Activated CD8-positive, alpha-beta memory T cell treated with anti-CD3 and anti-CD28 coated beads for 36 hours (primary cell): ENCODE results near the gene ACYP1. TPM values are rescaled to one million over a fixed set of nuclear protein-coding genes. Genes with fewer than 3 reads are reported as not detected.
"Not testable (repeated sequence)": the region's sequence is repeated elsewhere in the genome, so short reads cannot be mapped to it uniquely, and the experiment has no call there.

ENCODE experiments used
- CTCF ChIA-PET: fragments of 350-600 bp; sonication (Branson Sonifier 250); formaldehyde crosslinking; loops from one replicate; lab custom pipeline; 2021; ENCODE audit warnings: antibody characterized with exemption; lab: Charles Lee
- POLR2A ChIA-PET: fragments of 350-600 bp; sonication (Branson Sonifier 250); formaldehyde crosslinking; loops from one replicate; lab custom pipeline; 2021; ENCODE audit warnings: antibody characterized with exemption; lab: Charles Lee
- total RNA-seq, 2 experiments: library from RNA; stranded (reverse); gene quantifications; one replicate each; pipeline ENCODE4 v1.2.3, GENCODE V29; 2021

Gene ACYP1
- total RNA-seq, 2 experiments from 2014 or later, result 41.6 to 42.0 TPM

DNA sequence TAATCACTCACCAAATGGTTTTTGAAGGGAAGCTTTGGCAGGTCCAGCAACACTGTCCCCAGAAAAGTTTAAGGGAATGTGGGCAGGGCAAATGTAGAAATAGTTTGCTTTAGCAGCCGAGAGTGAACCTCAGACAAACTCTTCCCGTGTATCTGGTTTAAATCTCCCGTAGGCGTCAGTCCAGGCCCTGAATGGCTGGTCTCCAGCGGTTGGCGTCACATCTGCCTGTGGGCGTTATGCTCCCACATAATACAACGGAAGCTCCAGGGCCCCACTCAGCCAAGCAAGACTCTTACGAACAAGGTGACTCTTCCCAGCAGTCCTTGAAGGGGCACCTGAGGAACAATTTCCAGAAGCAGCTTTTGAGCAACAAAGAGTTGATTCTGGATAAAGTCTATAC lies 6.6 kb upstream of the ACYP1 start:
- ChIA-PET POLR2A (interaction anchor here (1.4 kb wide), 1 partner anchor 19 kb away, joined by 5 read pairs; the partner anchor contains the start of gene MLH3), CTCF (interaction anchor here (1.1 kb wide), 1 partner anchor 165 kb away, joined by 3 read pairs; no protein-coding TSS in a partner anchor)

DNA sequence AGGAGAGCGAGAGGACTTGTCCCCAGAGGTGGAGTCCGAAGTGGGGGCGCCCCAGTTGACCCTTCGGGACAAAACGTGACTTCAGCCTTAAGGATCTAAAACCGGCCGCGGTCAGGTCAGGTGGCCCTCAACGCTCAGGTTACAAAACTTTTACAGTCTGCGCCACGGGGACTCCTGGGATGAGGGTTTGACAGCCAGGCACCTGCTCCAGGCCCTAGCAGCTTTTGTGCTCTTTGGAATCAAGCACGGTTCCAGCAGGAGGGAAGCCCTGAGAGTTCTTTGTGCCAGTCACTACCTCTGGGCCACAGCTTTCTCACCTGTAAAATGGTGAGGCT lies 6.0 kb upstream of the ACYP1 start:
- POLR2A ChIA-PET, result interaction anchor here (0.7 to 1.4 kb wide), 5 partner anchors 19 to 189 kb away, joined by 3 to 5 read pairs (median 3); partner anchors contain the start of genes EIF2B2 and MLH3

DNA sequence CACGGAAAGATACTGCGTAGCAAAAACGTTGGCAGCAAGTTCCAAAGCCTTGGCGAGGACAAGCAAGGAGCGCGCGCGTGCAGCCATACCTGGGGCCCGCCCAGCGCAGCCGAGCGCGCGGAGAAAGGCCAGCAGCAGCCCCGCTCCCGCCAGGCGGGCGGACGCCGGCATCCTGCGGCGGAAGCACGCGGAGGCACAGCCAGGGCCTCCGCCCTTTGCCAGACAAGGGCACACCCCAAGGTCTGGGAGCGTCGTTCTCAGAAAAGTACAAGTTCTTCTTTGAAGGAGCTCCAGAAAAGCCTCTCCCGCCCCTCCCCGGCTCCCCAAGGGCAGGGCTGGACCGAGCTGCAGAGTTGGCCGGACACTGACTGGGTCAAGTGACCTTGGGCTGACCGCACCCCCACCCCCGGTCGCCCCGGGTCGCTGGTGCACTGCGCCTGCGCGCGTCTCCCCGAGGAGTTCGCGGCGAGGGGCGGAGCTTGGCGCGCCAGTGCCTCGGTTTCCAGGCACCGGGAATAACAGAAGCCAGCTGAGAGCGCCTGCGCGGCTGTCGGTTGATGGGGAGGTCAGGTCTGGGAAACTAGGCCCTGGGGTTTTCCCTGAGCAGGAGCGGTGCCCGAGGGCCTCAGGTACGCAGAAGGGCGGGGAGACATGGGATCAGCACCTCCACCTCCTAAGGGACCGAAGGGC lies 5.4 kb upstream of the ACYP1 start, which contains the start of gene ZC2HC1C:
TSS of gene ZC2HC1C (plus strand) at position 521 of the 690 bp plus-strand sequence. CDS start 933 bp downstream, outside the sequence.
- POLR2A ChIA-PET, result interaction anchor here (0.7 to 1.4 kb wide), 5 partner anchors 18 to 188 kb away, joined by 3 to 5 read pairs (median 3); partner anchors contain the start of genes EIF2B2 and MLH3

More for the DNA sequence above, 6.0 kb upstream of the ACYP1 start:
- CTCF ChIA-PET, result interaction anchor here (1.1 to 1.5 kb wide), 2 partner anchors 19 to 165 kb away, joined by 3 to 4 read pairs; partner anchors contain the start of gene MLH3

DNA sequence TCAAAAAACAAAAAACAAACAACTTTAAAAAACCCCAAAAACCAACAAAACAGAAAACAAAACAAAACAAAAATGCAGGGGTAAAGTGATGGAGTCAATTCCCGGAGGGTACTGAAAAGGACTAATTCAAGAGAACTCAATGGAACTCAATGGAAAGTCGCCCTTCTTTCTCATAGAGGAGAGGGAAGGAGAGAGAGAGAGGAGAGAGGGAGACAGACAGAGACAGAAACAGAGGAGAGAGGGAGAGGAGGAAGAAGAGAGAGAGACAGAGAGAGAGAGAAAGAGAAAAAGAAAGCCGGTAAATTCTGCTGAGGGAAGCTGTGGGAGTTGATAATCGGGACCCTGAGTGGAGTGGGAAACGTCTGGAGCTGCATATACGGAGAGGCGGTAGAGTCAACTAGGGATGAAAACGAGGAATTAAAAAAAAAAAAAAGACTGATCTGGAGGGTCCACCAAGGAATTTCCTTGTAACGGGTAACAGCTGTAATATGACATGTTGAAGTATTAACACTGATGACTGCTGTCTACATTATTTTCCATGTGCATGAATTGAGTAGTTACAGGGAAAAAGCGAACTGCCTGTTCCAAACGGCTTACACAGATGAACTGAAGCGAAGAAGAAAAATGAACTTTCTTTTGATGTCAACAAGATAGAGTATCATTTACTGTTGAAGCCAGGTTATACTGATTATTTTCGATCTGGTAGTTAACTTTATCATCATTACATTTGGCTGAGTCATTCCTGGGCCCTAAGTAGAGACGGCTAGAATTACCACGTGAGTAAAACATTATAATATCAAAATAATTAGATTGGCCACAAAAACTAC lies 4.7 kb upstream of the ACYP1 start:
- ChIA-PET POLR2A (interaction anchor here (1.2 to 1.4 kb wide), 2 partner anchors 17 to 58 kb away, joined by 3 to 5 read pairs; partner anchors contain the start of gene MLH3), CTCF (interaction anchor here (0.9 to 1.5 kb wide), 3 partner anchors 16 to 20 kb away, joined by 3 to 4 read pairs (median 4); partner anchors contain the start of gene MLH3)

More for the DNA sequence above, 5.4 kb upstream of the ACYP1 start, which contains the start of gene ZC2HC1C:
- CTCF ChIA-PET, result interaction anchor here (0.9 to 1.5 kb wide), 3 partner anchors 19 to 164 kb away, joined by 3 to 4 read pairs (median 4); partner anchors contain the start of gene MLH3

DNA sequence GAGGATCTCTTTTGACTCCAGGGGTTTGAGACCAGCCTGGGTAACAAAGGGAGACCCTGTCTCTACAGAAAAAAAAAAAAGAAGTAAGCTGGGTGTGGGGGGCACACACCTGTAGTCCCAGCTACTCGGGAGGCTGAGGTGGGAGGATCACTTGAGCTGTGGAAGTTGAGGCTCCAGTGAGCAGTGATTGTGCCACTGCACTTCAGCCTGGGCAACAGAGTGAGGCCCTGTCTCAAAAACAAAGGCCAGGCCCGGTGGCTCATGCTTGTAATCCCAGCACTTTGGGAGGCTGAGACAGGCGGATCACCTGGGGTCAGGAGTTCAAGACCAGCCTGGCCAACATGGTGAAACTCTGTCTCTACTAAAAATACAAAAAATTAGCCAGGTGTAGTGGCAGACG lies 3.9 kb upstream of the ACYP1 start:
- POLR2A ChIA-PET, result not testable (repeated sequence)
- CTCF ChIA-PET, result interaction anchor here (1.5 kb wide), 1 partner anchor 15 kb away, joined by 3 read pairs; no protein-coding TSS in a partner anchor

DNA sequence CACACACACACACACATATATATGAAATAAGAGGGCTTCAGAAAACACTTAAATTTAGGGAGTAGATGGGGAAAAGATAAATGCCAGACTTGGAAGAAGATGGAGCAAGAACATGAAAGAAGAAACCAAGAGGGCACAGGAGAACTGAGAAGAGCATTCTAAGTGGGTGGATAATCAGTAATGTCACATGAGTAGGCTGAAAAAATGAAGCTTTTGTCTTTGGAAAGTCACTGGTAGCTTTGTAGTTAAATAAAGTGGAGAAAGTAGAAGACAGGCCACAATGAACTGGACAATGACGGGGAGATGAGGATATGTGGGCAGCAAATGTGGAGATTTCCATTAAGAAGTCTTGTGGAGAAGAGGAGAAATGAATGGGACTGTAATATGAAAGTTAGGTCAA lies 3.4 kb upstream of the ACYP1 start:
- POLR2A ChIA-PET, result no interaction called here

DNA sequence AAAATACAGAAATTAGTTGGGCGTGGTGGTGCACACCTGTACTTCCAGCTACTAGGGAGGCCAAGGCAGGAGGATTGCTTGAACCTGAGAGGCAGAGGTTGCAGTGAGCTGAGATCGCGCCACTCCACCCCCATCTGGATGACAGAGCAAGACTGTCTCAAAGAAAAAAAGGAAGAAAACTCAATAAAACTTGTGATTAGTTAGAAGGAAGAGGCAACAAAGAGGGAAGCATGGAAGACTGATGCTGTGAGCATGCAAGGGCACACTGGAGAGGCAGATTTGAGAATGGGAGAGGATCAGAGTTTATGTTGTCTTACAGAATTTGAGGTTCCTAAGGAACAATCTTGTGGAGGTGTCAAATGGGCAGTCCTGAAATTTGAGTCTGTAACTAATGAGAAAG lies 2.9 kb upstream of the ACYP1 start:
- ChIA-PET CTCF (no interaction called here), POLR2A (no interaction called here)

More for the DNA sequence above, 3.4 kb upstream of the ACYP1 start:
- CTCF ChIA-PET, result interaction anchor here (1.5 kb wide), 1 partner anchor 15 kb away, joined by 3 read pairs; no protein-coding TSS in a partner anchor

DNA sequence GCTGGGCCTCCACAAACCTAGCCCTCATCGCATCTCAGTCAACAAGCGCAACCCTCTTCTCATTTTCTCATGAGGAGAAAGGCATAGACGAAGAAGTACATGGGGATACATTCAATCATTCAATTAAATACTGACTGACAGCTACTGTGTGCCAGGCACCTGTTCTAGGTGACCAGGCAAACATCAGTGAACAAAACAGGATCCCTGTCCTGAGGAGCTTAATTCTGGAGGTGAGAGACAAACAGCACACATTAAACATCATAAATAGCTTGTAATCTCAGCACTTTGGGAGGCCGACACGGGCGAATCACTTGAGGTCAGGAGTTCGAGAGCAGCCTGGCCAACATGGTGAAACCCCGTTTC lies 362 bp upstream of the ACYP1 start:
- POLR2A ChIA-PET, result interaction anchor here (0.9 kb wide), 1 partner anchor 63 kb away, joined by 3 read pairs; the partner anchor contains the start of gene NEK9
- CTCF ChIA-PET, result interaction anchor here (0.8 to 2.2 kb wide), 5 partner anchors 11 to 203 kb away, joined by 3 to 7 read pairs (median 4); partner anchors contain the start of gene MLH3

DNA sequence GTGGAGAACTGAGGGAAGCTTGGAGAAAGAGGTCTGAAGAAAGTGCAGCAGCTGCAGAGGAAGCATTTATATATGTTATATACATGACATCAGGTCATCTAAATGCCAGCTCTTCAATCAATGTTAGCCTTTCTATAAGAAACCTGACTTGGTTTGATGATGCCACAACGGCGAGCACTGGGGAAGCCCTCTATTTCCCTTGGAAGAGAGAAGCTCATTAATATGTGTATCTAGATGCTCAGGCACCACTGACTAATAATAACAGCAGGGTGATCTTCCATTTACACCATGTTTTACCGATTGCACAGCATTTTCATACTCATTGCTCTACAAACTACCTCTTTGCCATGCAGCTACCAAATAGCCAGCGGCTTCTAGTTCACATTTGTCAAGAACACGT lies 811 bp downstream of the ACYP1 start:
- ChIA-PET CTCF (interaction anchor here (1.3 to 2.2 kb wide), 2 partner anchors 11 to 18 kb away, joined by 4 to 7 read pairs; partner anchors contain the start of gene MLH3), POLR2A (interaction anchor here (0.6 to 1.2 kb wide), 3 partner anchors 51 to 64 kb away, joined by 3 to 5 read pairs (median 4); partner anchors contain the start of genes EIF2B2 and NEK9)

DNA sequence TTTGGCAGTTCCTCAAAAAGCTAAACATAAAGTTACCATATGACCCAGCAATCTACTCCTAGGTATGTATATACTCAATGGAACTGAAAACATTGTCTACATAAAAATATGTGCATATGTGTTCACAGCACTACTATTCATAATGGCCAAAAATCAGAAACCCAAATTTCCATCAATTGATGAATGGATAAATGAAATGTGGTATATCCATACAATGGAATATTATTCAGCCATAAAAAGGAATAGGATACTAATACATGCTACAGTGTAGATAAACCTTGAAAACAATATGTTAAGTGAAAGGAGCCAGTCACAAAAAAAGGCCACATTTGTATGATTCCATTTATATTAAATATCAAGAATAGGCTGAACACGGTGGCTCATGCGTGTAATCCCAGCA lies 3.4 kb downstream of the ACYP1 start:
- CTCF ChIA-PET, result interaction anchor here (0.6 kb wide), 1 partner anchor 48 kb away, joined by 3 read pairs; no protein-coding TSS in a partner anchor

DNA sequence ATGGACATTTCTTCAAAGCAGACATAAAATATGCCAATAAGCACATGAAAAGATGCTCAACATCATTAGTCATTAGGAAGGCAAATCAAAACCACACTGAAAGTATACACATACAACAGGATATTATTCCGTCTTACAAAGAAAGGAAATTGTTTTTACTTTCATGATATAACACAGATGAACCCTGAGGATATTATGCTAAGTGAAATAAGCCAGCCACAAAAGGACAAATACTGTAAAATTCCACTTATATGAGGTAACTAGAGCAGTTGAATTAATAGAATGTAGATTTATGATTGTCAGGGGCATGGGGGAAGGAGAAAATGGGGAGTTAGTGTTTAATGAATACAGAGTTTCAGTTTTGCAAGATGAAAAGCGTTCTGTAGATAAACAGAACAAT lies 4.2 kb downstream of the ACYP1 start:
- CTCF ChIA-PET, result interaction anchor here (0.6 to 0.7 kb wide), 2 partner anchors 19 to 47 kb away, joined by 3 to 5 read pairs; no protein-coding TSS in a partner anchor

More for the DNA sequence above, 3.4 kb downstream of the ACYP1 start:
- POLR2A ChIA-PET, result no interaction called here

DNA sequence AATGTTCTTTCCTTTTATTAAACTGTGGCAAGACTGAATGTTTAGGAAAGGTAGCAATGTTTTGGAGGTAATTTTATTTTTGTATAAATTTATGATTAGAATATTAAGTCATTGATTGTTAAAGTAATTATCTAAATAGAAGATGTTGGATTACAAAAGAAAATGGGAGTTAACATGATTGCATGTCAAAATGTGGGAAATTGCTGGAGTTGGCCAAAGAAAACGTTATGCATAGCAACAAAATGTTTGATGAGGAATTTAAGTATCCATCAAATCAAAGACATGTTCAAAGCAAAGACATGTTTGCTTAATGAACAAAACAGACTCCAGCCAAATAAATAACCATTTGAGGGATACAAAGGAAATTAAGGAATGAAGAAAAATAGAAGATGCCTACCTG lies 9.4 kb downstream of the ACYP1 start:
- ChIA-PET POLR2A (no interaction called here), CTCF (no interaction called here)

More for the DNA sequence above, 4.2 kb downstream of the ACYP1 start:
- POLR2A ChIA-PET, result no interaction called here

DNA sequence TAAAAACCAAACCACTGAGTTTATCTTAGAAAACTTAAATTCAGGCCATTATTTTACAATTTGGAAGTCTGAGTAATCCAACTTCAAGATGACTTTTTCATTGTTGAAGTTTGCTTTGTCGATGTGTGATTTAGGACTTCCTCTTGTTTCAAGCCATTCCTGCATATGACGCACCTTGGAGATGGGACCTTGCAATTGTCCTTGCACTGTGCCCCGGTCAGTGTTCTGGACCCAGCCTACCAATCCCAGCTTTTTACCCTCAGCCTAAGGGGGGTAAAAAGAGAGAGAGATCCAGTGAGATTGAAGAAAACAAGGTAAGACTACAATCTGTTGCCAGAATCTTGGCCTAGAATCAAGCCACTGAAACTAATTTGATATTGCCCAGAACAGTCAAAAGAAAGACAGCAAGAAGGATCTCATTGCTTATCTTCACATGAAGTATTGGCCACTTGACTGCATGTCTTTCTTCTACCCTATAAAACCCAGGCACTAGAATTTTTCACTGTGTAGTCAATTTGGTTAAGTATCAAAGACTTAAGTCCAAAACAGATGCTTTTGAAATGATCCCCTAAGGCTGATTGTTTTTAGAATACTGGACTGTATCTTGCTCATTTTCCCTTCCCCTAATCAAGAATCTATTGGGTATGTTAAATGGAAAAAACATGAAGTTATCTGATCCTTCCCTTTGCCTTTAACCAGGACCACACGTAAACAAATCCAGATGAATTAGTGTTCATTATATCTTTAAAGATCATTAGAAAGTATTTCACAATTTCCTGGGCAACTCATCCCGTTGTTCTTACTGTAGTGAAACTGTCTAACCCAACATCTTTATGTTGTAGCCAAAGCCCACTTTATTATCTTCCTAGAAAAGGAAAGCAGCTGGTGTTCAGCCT lies 10.2 kb downstream of the ACYP1 start:
- CTCF ChIA-PET, result no interaction called here

DNA sequence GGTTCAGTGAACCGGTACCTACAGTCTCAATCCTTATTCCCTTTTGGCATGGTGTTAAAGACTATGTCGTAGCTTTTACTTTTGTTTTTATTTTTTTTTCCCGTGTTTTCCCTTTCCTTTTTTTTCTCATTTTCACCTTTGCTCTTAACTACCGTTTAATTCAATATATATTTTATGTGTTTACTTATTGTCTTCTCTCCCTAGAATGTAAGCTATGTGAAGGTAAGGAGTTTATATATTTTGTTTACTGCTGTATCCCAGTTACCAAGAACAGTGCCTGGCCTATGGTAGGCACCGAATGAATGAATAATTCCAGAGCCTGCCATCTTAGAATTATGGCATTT lies 12.3 kb downstream of the ACYP1 start:
- POLR2A ChIA-PET, result interaction anchor here (1.0 to 1.3 kb wide), 2 partner anchors 18 to 129 kb away, joined by 3 to 5 read pairs; partner anchors contain the start of genes RPS6KL1 and ZC2HC1C

More for the DNA sequence above, 10.2 kb downstream of the ACYP1 start:
- POLR2A ChIA-PET, result no interaction called here

DNA sequence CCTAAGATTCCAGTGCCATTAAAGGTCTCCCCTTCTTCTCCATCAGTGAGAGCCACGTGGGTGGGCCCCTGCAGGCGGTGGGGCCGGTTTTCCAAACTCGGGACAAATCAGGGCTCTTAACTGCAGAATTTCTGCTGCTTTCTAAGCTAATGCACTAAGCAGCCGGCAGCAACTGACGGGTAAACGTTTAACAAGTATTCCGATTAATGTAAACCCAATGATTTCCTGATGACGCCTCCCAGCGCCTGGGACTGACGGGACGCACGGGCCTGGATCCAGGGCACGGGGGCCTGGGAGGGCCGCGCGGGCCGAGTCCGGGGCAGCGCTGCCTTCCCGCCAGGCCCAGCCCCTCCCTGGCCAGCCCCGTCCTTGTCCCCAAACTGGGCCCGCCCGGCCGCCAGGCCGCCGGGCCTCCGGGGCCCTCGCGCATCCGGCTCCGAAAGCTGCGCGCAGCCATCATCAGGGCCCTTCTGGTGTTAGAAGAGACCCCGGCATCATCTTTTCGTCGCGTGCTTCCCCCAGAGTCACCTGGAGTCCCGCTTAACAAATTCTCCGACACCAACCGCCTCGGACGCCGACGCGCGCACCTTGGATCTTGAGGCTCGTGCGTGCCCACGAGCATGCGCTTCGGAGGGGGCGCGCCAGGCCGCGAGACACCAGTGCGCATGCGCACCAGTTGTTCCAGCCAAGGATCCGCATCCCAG lies 12.8 kb downstream of the ACYP1 start, which contains the start of gene MLH3:
TSS of gene MLH3 (minus strand) at position 616 of the 704 bp plus-strand sequence. CDS start 1,812 bp downstream, outside the sequence.
- POLR2A ChIA-PET, result interaction anchor here (0.6 to 1.3 kb wide), 4 partner anchors 14 to 220 kb away, joined by 3 to 9 read pairs (median 4); partner anchors contain the start of genes RPS6KL1 and ZC2HC1C
- CTCF ChIA-PET, result interaction anchor here (0.6 to 1.9 kb wide), 4 partner anchors 13 to 174 kb away, joined by 3 to 7 read pairs (median 4); partner anchors contain the start of genes ACYP1 and ZC2HC1C

More for the DNA sequence above, 12.3 kb downstream of the ACYP1 start:
- CTCF ChIA-PET, result interaction anchor here (0.6 to 1.9 kb wide), 6 partner anchors 12 to 174 kb away, joined by 3 to 7 read pairs (median 3); partner anchors contain the start of gene ACYP1

DNA sequence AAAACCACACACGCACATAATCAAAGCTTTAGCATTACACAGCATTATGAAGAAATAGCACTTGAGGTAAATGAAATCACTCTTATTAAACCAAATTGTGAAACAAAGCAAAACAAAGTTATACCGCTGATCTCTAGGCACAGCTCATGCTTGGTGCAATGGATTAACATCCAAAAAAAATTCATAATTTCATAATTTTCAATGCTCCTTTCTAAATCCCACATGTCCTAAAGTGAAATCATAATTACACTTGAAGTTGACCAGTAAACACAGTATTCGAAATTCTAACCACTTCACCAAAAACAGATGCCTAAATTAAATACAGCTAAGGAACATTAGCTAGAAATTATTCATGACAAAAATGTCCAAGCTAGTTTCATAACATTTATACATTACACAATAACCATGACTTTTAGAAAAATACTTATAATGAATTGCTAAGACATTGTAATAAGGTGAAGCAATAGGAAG lies 14.1 kb downstream of the ACYP1 start:
- CTCF ChIA-PET, result interaction anchor here (0.5 to 1.6 kb wide), 3 partner anchors 19 to 1999 kb away, joined by 3 to 4 read pairs (median 3); partner anchors contain the start of gene ZC2HC1C
- POLR2A ChIA-PET, result interaction anchor here (1.1 to 1.3 kb wide), 2 partner anchors 16 to 20 kb away, joined by 3 read pairs; partner anchors contain the start of gene ZC2HC1C
